Calu3 (cell line): Measurements from ENCODE around the gene TTC39C. TPM values are rescaled to one million over a fixed set of nuclear protein-coding genes. Genes with fewer than 3 reads are reported as not detected.

Experiments used
- BruUV-seq: library from RNA; stranded (reverse); fragments of 400-500 nt; replicated peaks from 2 replicates; lab custom pipeline; 2021; lab: Mats Ljungman, UMichigan
- CTCF ChIA-PET: fragments of 300-600 bp; sonication (Branson Sonifier 250); formaldehyde crosslinking; loops from one replicate; lab custom pipeline; 2022; ENCODE audit warnings: antibody characterized with exemption; lab: Charles Lee
- DNase-seq: peaks from one replicate; pipeline ENCODE4 v3.0.0; 2022
- H3K27ac Mint-ChIP-seq: one replicate; pipeline ENCODE4 v1.8.0; 2022; ENCODE audit warnings: mixed read lengths; ENCODE audit not compliant: unreplicated experiment
- H3K27me3 Mint-ChIP-seq: one replicate; pipeline ENCODE4 v1.8.0; 2022; ENCODE audit warnings: mixed read lengths; ENCODE audit not compliant: unreplicated experiment
- H3K36me3 Mint-ChIP-seq: one replicate; pipeline ENCODE4 v1.8.0; 2022; ENCODE audit warnings: mild to moderate bottlenecking, moderate library complexity, mixed read lengths; ENCODE audit not compliant: insufficient read depth, unreplicated experiment
- H3K4me1 Mint-ChIP-seq: one replicate; pipeline ENCODE4 v1.8.0; 2022; ENCODE audit warnings: mild to moderate bottlenecking, low read depth, mixed read lengths; ENCODE audit not compliant: unreplicated experiment
- H3K4me3 Mint-ChIP-seq: one replicate; pipeline ENCODE4 v1.8.0; 2022; ENCODE audit warnings: mild to moderate bottlenecking, low read depth, moderate library complexity, mixed read lengths; ENCODE audit not compliant: unreplicated experiment
- H3K9me3 Mint-ChIP-seq: one replicate; pipeline ENCODE4 v1.8.0; 2022; ENCODE audit warnings: low read depth, mixed read lengths; ENCODE audit not compliant: unreplicated experiment
- CTCF ChIP-seq: fragments of 200-600 bp; IDR thresholded peaks from one replicate; pipeline ENCODE4 v1.8.0; 2022; ENCODE audit warnings: antibody characterized with exemption; ENCODE audit not compliant: unreplicated experiment
- intact Hi-C: fragments of 100-400 bp; cut with micrococcal nuclease; formaldehyde crosslinking; loops from one replicate; pipeline ENCODE4 v1.10.0; 2022; ENCODE audit not compliant: unreplicated experiment
- total RNA-seq: library from RNA; stranded (reverse); gene quantifications from 2 replicates; pipeline ENCODE4 v1.2.3, GENCODE V29; 2022

TTC39C gene
- total RNA-seq, 1 experiment from 2014 or later = 26.8 TPM

- CTCF ChIA-PET = no interaction called here
- TF ChIP-seq CTCF = no peak
- Mint-ChIP-seq H3K27ac (no peak overlapping the region), H3K4me1 (peaks cover 26% of the 10 kb centered on the region), H3K4me3 (no peak overlapping the region), H3K27me3 (no peaks in the 10 kb centered on the region), H3K9me3 (no peaks in the 10 kb centered on the region), H3K36me3 (peaks cover 32% of the 10 kb centered on the region)
- intact Hi-C loops = loop anchor here (5.0 kb wide), 1 partner anchor 80 kb away; no protein-coding TSS in a partner anchor
- no peak for DNase-seq
- BruUV-seq = no TSS peak
Measured at GRCh38 chr18:24136967-24137373, 122.4 kb downstream of the TTC39C start.

- CTCF ChIA-PET = interaction anchor here (0.6 to 1.0 kb wide), 6 partner anchors 38 to 904 kb away, joined by 3 to 9 read pairs (median 3); no protein-coding TSS in a partner anchor
Measured at GRCh38 chr18:24138409-24138788, 123.8 kb downstream of the TTC39C start.

GRCh38 chr18:24138789-24139616 is 124.4 kb downstream of the TTC39C start, which contains the start of gene CABYR:
Gene CABYR, plus strand, starts transcription at chr18:24139062. Its CDS starts 4,053 bp downstream, at chr18:24143115.
- Mint-ChIP-seq H3K9me3 (no peaks in the 10 kb centered on the region), H3K27me3 (no peaks in the 10 kb centered on the region), H3K4me3 (peak within 1 kb of the TSS; percentile 85), H3K27ac (peak within 1 kb of the TSS; percentile 96), H3K4me1 (peaks cover 26% of the 10 kb centered on the region), H3K36me3 (peaks cover 32% of the 10 kb centered on the region)
- intact Hi-C loops = loop anchor here (5.0 kb wide), 1 partner anchor 78 kb away; no protein-coding TSS in a partner anchor
- CTCF ChIA-PET = interaction anchor here (0.6 to 1.2 kb wide), 8 partner anchors 37 to 905 kb away, joined by 3 to 9 read pairs (median 3); no protein-coding TSS in a partner anchor
- DNase-seq = peak; percentile 89
- no peak for TF ChIP-seq CTCF
- BruUV-seq = TSS peak; percentile 58

More at GRCh38 chr18:24138409-24138788, 123.8 kb downstream of the TTC39C start:
- intact Hi-C loops = loop anchor here (5.0 kb wide), 1 partner anchor 79 kb away; no protein-coding TSS in a partner anchor
- TSS peak; percentile 79 for BruUV-seq
- Mint-ChIP-seq H3K36me3 (peaks cover 32% of the 10 kb centered on the region), H3K4me3 (peak overlapping the region; percentile 85), H3K27me3 (no peaks in the 10 kb centered on the region), H3K9me3 (no peaks in the 10 kb centered on the region), H3K27ac (peak overlapping the region; percentile 96), H3K4me1 (peaks cover 26% of the 10 kb centered on the region)
- DNase-seq = no peak
- TF ChIP-seq CTCF = no peak

GRCh38 chr18:24140697-24141096 is 126.1 kb downstream of the TTC39C start:
- H3K36me3 Mint-ChIP-seq = peaks cover 32% of the 10 kb centered on the region
- H3K4me3 Mint-ChIP-seq = no peak overlapping the region
- H3K4me1 Mint-ChIP-seq = peaks cover 26% of the 10 kb centered on the region
- no peaks in the 10 kb centered on the region for H3K9me3 Mint-ChIP-seq
- TF ChIP-seq CTCF = no peak
- H3K27ac Mint-ChIP-seq = no peak overlapping the region
- BruUV-seq = no TSS peak
- DNase-seq = no peak
- no peaks in the 10 kb centered on the region for H3K27me3 Mint-ChIP-seq
- CTCF ChIA-PET = no interaction called here
- intact Hi-C loops = no loop called here
